ENCODE results near the gene DNASE1. TPM values are rescaled to one million over a fixed set of nuclear protein-coding genes. Genes with fewer than 3 reads are reported as not detected.
A peak's percentile ranks its signal among the peaks of the same experiment; 100 is the strongest.

Gene DNASE1
- polyA plus RNA-seq, 1 donor = 19.7 TPM

- no peak for DNase-seq
Observed at GRCh38 chr16:3665508-3665907, 11.0 kb downstream of the DNASE1 start.

GRCh38 chr16:3668626-3669025 is 14.1 kb downstream of the DNASE1 start:
- no peak for DNase-seq

- DNase-seq = no peak
Observed at GRCh38 chr16:3669082-3669481, 14.6 kb downstream of the DNASE1 start.

- no peak for DNase-seq
Observed at GRCh38 chr16:3670711-3671110, 16.2 kb downstream of the DNASE1 start.

GRCh38 chr16:3671424-3671823 is 16.9 kb downstream of the DNASE1 start:
- DNase-seq = no peak

GRCh38 chr16:3672571-3673041 is 18.1 kb downstream of the DNASE1 start:
- DNase-seq = no peak

- no peak for DNase-seq
Observed at GRCh38 chr16:3673201-3673600, 18.7 kb downstream of the DNASE1 start.

GRCh38 chr16:3673676-3674377 is 19.3 kb downstream of the DNASE1 start:
- no peak for DNase-seq

- no peak for DNase-seq
Observed at GRCh38 chr16:3674513-3675295, 20.2 kb downstream of the DNASE1 start.

- no peak for DNase-seq
Observed at GRCh38 chr16:3675601-3676130, 21.2 kb downstream of the DNASE1 start.

GRCh38 chr16:3677994-3678393 is 23.5 kb downstream of the DNASE1 start:
- DNase-seq = no peak

- peak; percentile 35 for DNase-seq
Observed at GRCh38 chr16:3681206-3681605, 26.7 kb downstream of the DNASE1 start.

GRCh38 chr16:3687021-3687420 is 32.5 kb downstream of the DNASE1 start:
- no peak for DNase-seq

- DNase-seq = no peak
Observed at GRCh38 chr16:3687792-3688191, 33.3 kb downstream of the DNASE1 start.

GRCh38 chr16:3689731-3690130 is 35.2 kb downstream of the DNASE1 start:
- no peak for DNase-seq

GRCh38 chr16:3690470-3690928 is 36.0 kb downstream of the DNASE1 start:
- DNase-seq = peak; percentile 93

- DNase-seq = peak; percentile 60
Observed at GRCh38 chr16:3690980-3691720, 36.7 kb downstream of the DNASE1 start.

- DNase-seq = no peak
Observed at GRCh38 chr16:3691761-3692160, 37.3 kb downstream of the DNASE1 start.

GRCh38 chr16:3694051-3694450 is 39.6 kb downstream of the DNASE1 start:
- no peak for DNase-seq

GRCh38 chr16:3695610-3696369 is 41.3 kb downstream of the DNASE1 start:
- no peak for DNase-seq

GRCh38 chr16:3696425-3697218 is 42.1 kb downstream of the DNASE1 start:
- peak; percentile 34 for DNase-seq
